A673 (cell line): ENCODE measurements around the gene CDK19. TPM values are rescaled to one million over a fixed set of nuclear protein-coding genes. Genes with fewer than 3 reads are reported as not detected.

Experiments
- BruUV-seq: library from RNA; stranded (reverse); fragments of 400-500 nt; replicated peaks from 2 replicates; lab custom pipeline; 2021; lab: Mats Ljungman, UMichigan
- CTCF ChIA-PET: fragments of 300-600 bp; sonication (Branson Sonifier 250); formaldehyde crosslinking; loops from one replicate; lab custom pipeline; 2022; ENCODE audit warnings: antibody characterized with exemption; lab: Charles Lee
- POLR2A ChIA-PET: fragments of 300-600 bp; sonication (Branson Sonifier 250); formaldehyde crosslinking; loops from one replicate; lab custom pipeline; 2022; ENCODE audit warnings: antibody characterized with exemption; ENCODE audit not compliant: low non-redundant PET; lab: Charles Lee
- DNase-seq: peaks from one replicate; pipeline ENCODE4 v3.0.0-alpha.2; 2015; ENCODE audit warnings: low spot score
- H3K27ac ChIP-seq: fragments of 200-600 bp; sonication (generic); 2 replicates; pipeline ENCODE4 v1.5.1; 2016; ENCODE audit warnings: mixed run types, low read depth, mild to moderate bottlenecking, mixed read lengths, antibody characterized with exemption, low read length; ENCODE audit not compliant: poor library complexity, severe bottlenecking
- H3K27me3 ChIP-seq: fragments of 200-600 bp; sonication (generic); replicated peaks from 2 replicates; pipeline ENCODE4 v1.6.1; 2017; ENCODE audit warnings: mixed run types, low read depth, mild to moderate bottlenecking, mixed read lengths, antibody characterized with exemption, low read length; ENCODE audit not compliant: insufficient read depth, poor library complexity
- H3K36me3 ChIP-seq: fragments of 200-600 bp; sonication (generic); 2 replicates; pipeline ENCODE4 v1.6.1; 2016; ENCODE audit warnings: mixed run types, mild to moderate bottlenecking, mixed read lengths, antibody characterized with exemption, low read length; ENCODE audit not compliant: insufficient read depth, poor library complexity, severe bottlenecking
- H3K4me1 ChIP-seq: fragments of 200-600 bp; sonication (generic); 2 replicates; pipeline ENCODE4 v1.6.1; 2017; ENCODE audit warnings: mixed run types, mild to moderate bottlenecking, mixed read lengths, antibody characterized with exemption, low read length; ENCODE audit not compliant: insufficient read depth, poor library complexity, severe bottlenecking
- H3K4me3 ChIP-seq: fragments of 200-600 bp; sonication (generic); 2 replicates; pipeline ENCODE4 v1.5.1; 2016; ENCODE audit warnings: low read depth, mixed run types, mild to moderate bottlenecking, mixed read lengths, low read length; ENCODE audit not compliant: poor library complexity, severe bottlenecking
- H3K9me3 ChIP-seq: fragments of 200-600 bp; sonication (generic); 2 replicates; pipeline ENCODE4 v1.6.1; 2016; ENCODE audit warnings: mixed run types, low read depth, mild to moderate bottlenecking, mixed read lengths, antibody characterized with exemption, low read length; ENCODE audit not compliant: poor library complexity, severe bottlenecking
- EZH2 ChIP-seq: fragments of 200-600 bp; sonication (generic); IDR thresholded peaks from 2 replicates; pipeline ENCODE4 v1.6.1; 2017; ENCODE audit warnings: borderline replicate concordance, low read depth, mild to moderate bottlenecking, mixed read lengths, antibody characterized with exemption, low read length; ENCODE audit not compliant: poor library complexity, severe bottlenecking
- intact Hi-C: fragments of 100-400 bp; cut with micrococcal nuclease; formaldehyde crosslinking; loops from one replicate; pipeline ENCODE4 v1.10.0; 2022; ENCODE audit not compliant: unreplicated experiment
- total RNA-seq: library from RNA; stranded (reverse); gene quantifications from 2 replicates; pipeline ENCODE4 v1.2.3, GENCODE V29; 2021
- TF ChIP-seq, protein P1 (sequence below): fragments of 300-800, 200-600 bp; sonication (generic); conservative IDR thresholded peaks from 2 replicates; pipeline ENCODE4 v1.5.1; 2017; ENCODE audit warnings: low read depth, mild to moderate bottlenecking, antibody characterized with exemption, low read length, moderate library complexity, mixed read lengths

Gene CDK19
- total RNA-seq, 1 experiment from 2014 or later = 23.7 TPM

DNA sequence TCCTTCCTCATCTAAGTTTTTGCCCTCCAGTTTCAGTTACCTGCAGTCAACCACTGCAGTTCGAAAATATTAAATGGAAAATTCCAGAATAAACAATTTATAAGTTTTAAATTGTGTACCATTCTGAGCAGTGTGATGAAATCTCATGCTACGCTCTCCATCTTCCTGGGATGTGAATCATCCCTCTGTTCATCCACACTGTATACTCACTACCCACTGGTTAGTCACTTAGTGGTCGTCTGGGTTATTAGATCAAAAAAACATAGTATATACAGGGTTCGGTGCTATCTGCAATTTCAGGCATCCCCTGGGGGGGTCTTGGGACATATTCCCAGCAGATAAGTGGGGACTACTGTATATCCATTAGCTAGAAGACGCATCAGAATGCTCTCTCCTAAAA, 186.9 kb downstream of the CDK19 start:
- Histone ChIP-seq H3K9me3 (no peaks in the 10 kb centered on the region), H3K27me3 (no peaks in the 10 kb centered on the region), H3K4me1 (no peaks in the 10 kb centered on the region), H3K36me3 (no peaks in the 10 kb centered on the region), H3K27ac (no peak overlapping the region), H3K4me3 (no peak overlapping the region)
- CTCF ChIA-PET = no interaction called here
- intact Hi-C loops = no loop called here
- BruUV-seq = no TSS peak
- DNase-seq = no peak
- TF ChIP-seq EZH2 = no peak
- TF ChIP-seq, protein P1, sequence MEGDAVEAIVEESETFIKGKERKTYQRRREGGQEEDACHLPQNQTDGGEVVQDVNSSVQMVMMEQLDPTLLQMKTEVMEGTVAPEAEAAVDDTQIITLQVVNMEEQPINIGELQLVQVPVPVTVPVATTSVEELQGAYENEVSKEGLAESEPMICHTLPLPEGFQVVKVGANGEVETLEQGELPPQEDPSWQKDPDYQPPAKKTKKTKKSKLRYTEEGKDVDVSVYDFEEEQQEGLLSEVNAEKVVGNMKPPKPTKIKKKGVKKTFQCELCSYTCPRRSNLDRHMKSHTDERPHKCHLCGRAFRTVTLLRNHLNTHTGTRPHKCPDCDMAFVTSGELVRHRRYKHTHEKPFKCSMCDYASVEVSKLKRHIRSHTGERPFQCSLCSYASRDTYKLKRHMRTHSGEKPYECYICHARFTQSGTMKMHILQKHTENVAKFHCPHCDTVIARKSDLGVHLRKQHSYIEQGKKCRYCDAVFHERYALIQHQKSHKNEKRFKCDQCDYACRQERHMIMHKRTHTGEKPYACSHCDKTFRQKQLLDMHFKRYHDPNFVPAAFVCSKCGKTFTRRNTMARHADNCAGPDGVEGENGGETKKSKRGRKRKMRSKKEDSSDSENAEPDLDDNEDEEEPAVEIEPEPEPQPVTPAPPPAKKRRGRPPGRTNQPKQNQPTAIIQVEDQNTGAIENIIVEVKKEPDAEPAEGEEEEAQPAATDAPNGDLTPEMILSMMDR = no peak
- POLR2A ChIA-PET = no interaction called here

DNA sequence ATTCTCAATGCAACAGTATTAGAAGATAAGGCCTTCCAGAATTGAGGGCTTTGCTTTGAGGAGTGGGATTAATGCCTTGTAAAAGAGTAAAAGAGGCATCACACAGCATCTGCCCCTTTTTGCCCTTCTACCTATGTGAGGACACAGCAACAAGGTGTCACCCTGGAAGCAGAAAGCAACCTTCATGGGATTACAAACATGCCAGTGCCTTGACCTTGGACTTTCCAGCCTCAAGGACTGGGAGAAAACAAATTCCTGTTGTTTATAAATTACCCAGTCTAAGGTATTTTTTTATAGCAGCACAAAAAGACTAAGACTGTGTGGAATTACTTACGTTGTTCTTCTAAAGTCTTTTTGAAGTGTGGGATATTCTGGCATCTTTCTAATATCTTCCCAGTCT, 188.8 kb downstream of the CDK19 start:
- CTCF ChIA-PET = no interaction called here
- intact Hi-C loops = no loop called here
- DNase-seq = no peak
- Histone ChIP-seq H3K27me3 (no peaks in the 10 kb centered on the region), H3K36me3 (no peaks in the 10 kb centered on the region), H3K4me3 (no peak overlapping the region), H3K27ac (no peak overlapping the region), H3K9me3 (no peaks in the 10 kb centered on the region), H3K4me1 (no peaks in the 10 kb centered on the region)
- BruUV-seq = no TSS peak
- POLR2A ChIA-PET = no interaction called here
- TF ChIP-seq EZH2 = no peak
- TF ChIP-seq, protein P1 = no peak

GRCh38 chr6:110625883-110626282, 189.4 kb downstream of the CDK19 start:
- ChIA-PET CTCF (no interaction called here), POLR2A (no interaction called here)
- no peaks in the 10 kb centered on the region for H3K36me3 ChIP-seq
- no peaks in the 10 kb centered on the region for H3K27me3 ChIP-seq
- intact Hi-C loops = no loop called here
- H3K27ac ChIP-seq = no peak overlapping the region
- H3K4me1 ChIP-seq = no peaks in the 10 kb centered on the region
- no peaks in the 10 kb centered on the region for H3K9me3 ChIP-seq
- no peak overlapping the region for H3K4me3 ChIP-seq
- TF ChIP-seq, protein P1 = no peak
- TF ChIP-seq EZH2 = no peak
- no TSS peak for BruUV-seq
- no peak for DNase-seq
